Astrocyte (in vitro differentiated cells and primary cell): ENCODE results near the gene CERKL. TPM values are rescaled to one million over a fixed set of nuclear protein-coding genes. Genes with fewer than 3 reads are reported as not detected.

ENCODE experiments used
- DNase-seq: peaks from one replicate; pipeline ENCODE4 v3.0.0-alpha.2; 2010; ENCODE audit warnings: low read depth
- FAIRE-seq: peaks from 2 replicates; lab custom pipeline; 2011; peaks lifted over from hg19 to GRCh38; lab: Jason Lieb, UNC
- H2AFZ ChIP-seq: 2 replicates; pipeline ENCODE4 v1.6.0; 2012; ENCODE audit warnings: low read depth, low read length, inconsistent platforms
- H3K27ac ChIP-seq: 2 replicates; pipeline ENCODE4 v1.5.1; 2011; ENCODE audit warnings: low read depth, low read length, inconsistent platforms
- H3K27me3 ChIP-seq: 2 replicates; pipeline ENCODE4 v1.6.0; 2011; ENCODE audit warnings: low read length, inconsistent platforms; ENCODE audit not compliant: insufficient read depth
- H3K36me3 ChIP-seq: 2 replicates; pipeline ENCODE4 v1.5.1; 2011; ENCODE audit warnings: low read length, inconsistent platforms; ENCODE audit not compliant: insufficient read depth
- H3K4me1 ChIP-seq: 2 replicates; pipeline ENCODE4 v1.5.1; 2011; ENCODE audit warnings: low read length, inconsistent platforms; ENCODE audit not compliant: insufficient read depth
- H3K4me2 ChIP-seq: 2 replicates; pipeline ENCODE4 v1.6.0; 2012; ENCODE audit warnings: low read length, inconsistent platforms
- H3K4me3 ChIP-seq: 2 replicates; pipeline ENCODE4 v1.5.1; 2011; ENCODE audit warnings: low read depth, mild to moderate bottlenecking, low read length, inconsistent platforms; ENCODE audit not compliant: insufficient read depth
- H3K79me2 ChIP-seq: 2 replicates; pipeline ENCODE4 v1.6.0; 2012; ENCODE audit warnings: mild to moderate bottlenecking, low read length, inconsistent platforms; ENCODE audit not compliant: insufficient read depth
- H3K9ac ChIP-seq: 2 replicates; pipeline ENCODE4 v1.6.0; 2012; ENCODE audit warnings: mild to moderate bottlenecking, low read length, inconsistent platforms
- H3K9me3 ChIP-seq: 2 replicates; pipeline ENCODE4 v1.5.1; 2012; ENCODE audit warnings: low read depth, mild to moderate bottlenecking, low read length, inconsistent platforms; ENCODE audit not compliant: insufficient read depth
- H4K20me1 ChIP-seq: 2 replicates; pipeline ENCODE4 v1.6.0; 2012; ENCODE audit warnings: low read length, inconsistent platforms; ENCODE audit not compliant: insufficient read depth
- H3K27ac Mint-ChIP-seq: one replicate; pipeline ENCODE4 v1.8.0; 2021; ENCODE audit warnings: mild to moderate bottlenecking, mixed read lengths; ENCODE audit not compliant: unreplicated experiment
- H3K27me3 Mint-ChIP-seq: one replicate; pipeline ENCODE4 v1.8.0; 2021; ENCODE audit warnings: low read depth, mixed read lengths; ENCODE audit not compliant: unreplicated experiment
- H3K36me3 Mint-ChIP-seq: one replicate; pipeline ENCODE4 v1.8.0; 2021; ENCODE audit warnings: low read depth, mixed read lengths; ENCODE audit not compliant: unreplicated experiment
- H3K4me1 Mint-ChIP-seq: one replicate; pipeline ENCODE4 v1.8.0; 2021; ENCODE audit warnings: low read depth, mixed read lengths; ENCODE audit not compliant: unreplicated experiment
- H3K4me3 Mint-ChIP-seq: one replicate; pipeline ENCODE4 v1.8.0; 2021; ENCODE audit warnings: mild to moderate bottlenecking, moderate library complexity, mixed read lengths; ENCODE audit not compliant: unreplicated experiment
- H3K9me3 Mint-ChIP-seq: one replicate; pipeline ENCODE4 v1.8.0; 2021; ENCODE audit warnings: mild to moderate bottlenecking, mixed read lengths; ENCODE audit not compliant: unreplicated experiment
- EZH2 ChIP-seq: IDR thresholded peaks from 2 replicates; pipeline ENCODE4 v1.6.1; 2012; ENCODE audit warnings: mild to moderate bottlenecking, low read length, inconsistent platforms; ENCODE audit not compliant: insufficient read depth
- total RNA-seq: library from RNA; stranded (reverse); gene quantifications from 2 replicates; pipeline ENCODE4 v1.2.1, GENCODE V29; 2021
- TF ChIP-seq, protein P1 (sequence below): IDR thresholded peaks from 2 replicates; pipeline ENCODE4 v1.5.1; 2011; ENCODE audit warnings: low read depth, mild to moderate bottlenecking, inconsistent platforms, low read length, moderate library complexity; ENCODE audit not compliant: insufficient read depth

The CERKL gene
- total RNA-seq, 1 donor from 2014 or later: 0.16 TPM

DNA sequence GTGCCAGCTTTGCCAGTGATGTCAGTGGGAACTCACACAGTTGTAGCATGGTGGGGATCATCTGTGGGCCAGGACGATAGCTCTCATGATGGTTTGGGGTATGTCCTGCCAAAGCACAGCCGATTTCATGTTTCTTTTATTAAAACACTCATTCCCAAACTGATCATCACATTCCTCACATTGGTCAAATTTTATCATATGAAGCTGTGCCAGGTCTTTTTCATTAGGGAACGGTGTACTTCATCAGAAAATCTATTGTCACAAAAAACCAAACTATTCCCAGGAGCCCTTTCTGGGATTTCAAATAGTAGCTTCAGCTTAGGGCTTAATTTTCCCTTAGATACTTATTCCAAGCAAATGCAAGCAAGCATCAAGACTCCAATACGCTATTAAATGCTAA is 157.7 kb downstream of the CERKL start:
- Mint-ChIP-seq H3K27ac (no peak overlapping the region), H3K9me3 (no peaks in the 10 kb centered on the region), H3K27me3 (no peaks in the 10 kb centered on the region), H3K4me1 (no peaks in the 10 kb centered on the region), H3K4me3 (no peak overlapping the region), H3K36me3 (peaks cover 8% of the 10 kb centered on the region)
- H4K20me1 ChIP-seq: no peaks in the 10 kb centered on the region
- peaks cover 7% of the 10 kb centered on the region for H3K36me3 ChIP-seq
- FAIRE-seq (peak; percentile 49), DNase-seq (no peak)
- TF ChIP-seq, protein P1, sequence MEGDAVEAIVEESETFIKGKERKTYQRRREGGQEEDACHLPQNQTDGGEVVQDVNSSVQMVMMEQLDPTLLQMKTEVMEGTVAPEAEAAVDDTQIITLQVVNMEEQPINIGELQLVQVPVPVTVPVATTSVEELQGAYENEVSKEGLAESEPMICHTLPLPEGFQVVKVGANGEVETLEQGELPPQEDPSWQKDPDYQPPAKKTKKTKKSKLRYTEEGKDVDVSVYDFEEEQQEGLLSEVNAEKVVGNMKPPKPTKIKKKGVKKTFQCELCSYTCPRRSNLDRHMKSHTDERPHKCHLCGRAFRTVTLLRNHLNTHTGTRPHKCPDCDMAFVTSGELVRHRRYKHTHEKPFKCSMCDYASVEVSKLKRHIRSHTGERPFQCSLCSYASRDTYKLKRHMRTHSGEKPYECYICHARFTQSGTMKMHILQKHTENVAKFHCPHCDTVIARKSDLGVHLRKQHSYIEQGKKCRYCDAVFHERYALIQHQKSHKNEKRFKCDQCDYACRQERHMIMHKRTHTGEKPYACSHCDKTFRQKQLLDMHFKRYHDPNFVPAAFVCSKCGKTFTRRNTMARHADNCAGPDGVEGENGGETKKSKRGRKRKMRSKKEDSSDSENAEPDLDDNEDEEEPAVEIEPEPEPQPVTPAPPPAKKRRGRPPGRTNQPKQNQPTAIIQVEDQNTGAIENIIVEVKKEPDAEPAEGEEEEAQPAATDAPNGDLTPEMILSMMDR: no peak
- no peak for TF ChIP-seq EZH2
- no peaks in the 10 kb centered on the region for H3K79me2 ChIP-seq
- H3K9ac ChIP-seq: no peak overlapping the region
- no peaks in the 10 kb centered on the region for H3K4me1 ChIP-seq
- no peak overlapping the region for H3K4me3 ChIP-seq
- no peaks in the 10 kb centered on the region for H3K27me3 ChIP-seq
- H3K27ac ChIP-seq: no peak overlapping the region
- no peaks in the 10 kb centered on the region for H3K9me3 ChIP-seq
- H2AFZ ChIP-seq: no peak overlapping the region
- H3K4me2 ChIP-seq: no peak overlapping the region

Other genes starting within 250 kb of the CERKL start
- gene ITGA4, start 199.7 kb downstream of the CERKL start, total RNA-seq: 20.0 and 23.5 TPM in 2 replicates
- gene NEUROD1, start 23.4 kb upstream of the CERKL start, total RNA-seq: not detected in 2 replicates
- 260 and 272 TPM in 2 replicates for gene ITPRID2, start 234.6 kb upstream of the CERKL start, total RNA-seq